LNCAP (cell line): ENCODE results near the gene RAB4B.

ENCODE experiments used
- TF ChIP-seq, protein P1 (sequence below): fragments of 450-650 bp; IDR thresholded peaks from 2 replicates; pipeline ENCODE4 v1.5.1; 2017; ENCODE audit warnings: mild to moderate bottlenecking

RAB4B gene

GRCh38 chr19:40801426-40802299 is 23.6 kb downstream of the RAB4B start:
- TF ChIP-seq, protein P1, sequence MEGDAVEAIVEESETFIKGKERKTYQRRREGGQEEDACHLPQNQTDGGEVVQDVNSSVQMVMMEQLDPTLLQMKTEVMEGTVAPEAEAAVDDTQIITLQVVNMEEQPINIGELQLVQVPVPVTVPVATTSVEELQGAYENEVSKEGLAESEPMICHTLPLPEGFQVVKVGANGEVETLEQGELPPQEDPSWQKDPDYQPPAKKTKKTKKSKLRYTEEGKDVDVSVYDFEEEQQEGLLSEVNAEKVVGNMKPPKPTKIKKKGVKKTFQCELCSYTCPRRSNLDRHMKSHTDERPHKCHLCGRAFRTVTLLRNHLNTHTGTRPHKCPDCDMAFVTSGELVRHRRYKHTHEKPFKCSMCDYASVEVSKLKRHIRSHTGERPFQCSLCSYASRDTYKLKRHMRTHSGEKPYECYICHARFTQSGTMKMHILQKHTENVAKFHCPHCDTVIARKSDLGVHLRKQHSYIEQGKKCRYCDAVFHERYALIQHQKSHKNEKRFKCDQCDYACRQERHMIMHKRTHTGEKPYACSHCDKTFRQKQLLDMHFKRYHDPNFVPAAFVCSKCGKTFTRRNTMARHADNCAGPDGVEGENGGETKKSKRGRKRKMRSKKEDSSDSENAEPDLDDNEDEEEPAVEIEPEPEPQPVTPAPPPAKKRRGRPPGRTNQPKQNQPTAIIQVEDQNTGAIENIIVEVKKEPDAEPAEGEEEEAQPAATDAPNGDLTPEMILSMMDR: no peak

- TF ChIP-seq, protein P1: no peak
Measured at GRCh38 chr19:40802300-40803169, 24.5 kb downstream of the RAB4B start.

GRCh38 chr19:40803170-40803856 is 25.3 kb downstream of the RAB4B start:
- TF ChIP-seq, protein P1: no peak

DNA sequence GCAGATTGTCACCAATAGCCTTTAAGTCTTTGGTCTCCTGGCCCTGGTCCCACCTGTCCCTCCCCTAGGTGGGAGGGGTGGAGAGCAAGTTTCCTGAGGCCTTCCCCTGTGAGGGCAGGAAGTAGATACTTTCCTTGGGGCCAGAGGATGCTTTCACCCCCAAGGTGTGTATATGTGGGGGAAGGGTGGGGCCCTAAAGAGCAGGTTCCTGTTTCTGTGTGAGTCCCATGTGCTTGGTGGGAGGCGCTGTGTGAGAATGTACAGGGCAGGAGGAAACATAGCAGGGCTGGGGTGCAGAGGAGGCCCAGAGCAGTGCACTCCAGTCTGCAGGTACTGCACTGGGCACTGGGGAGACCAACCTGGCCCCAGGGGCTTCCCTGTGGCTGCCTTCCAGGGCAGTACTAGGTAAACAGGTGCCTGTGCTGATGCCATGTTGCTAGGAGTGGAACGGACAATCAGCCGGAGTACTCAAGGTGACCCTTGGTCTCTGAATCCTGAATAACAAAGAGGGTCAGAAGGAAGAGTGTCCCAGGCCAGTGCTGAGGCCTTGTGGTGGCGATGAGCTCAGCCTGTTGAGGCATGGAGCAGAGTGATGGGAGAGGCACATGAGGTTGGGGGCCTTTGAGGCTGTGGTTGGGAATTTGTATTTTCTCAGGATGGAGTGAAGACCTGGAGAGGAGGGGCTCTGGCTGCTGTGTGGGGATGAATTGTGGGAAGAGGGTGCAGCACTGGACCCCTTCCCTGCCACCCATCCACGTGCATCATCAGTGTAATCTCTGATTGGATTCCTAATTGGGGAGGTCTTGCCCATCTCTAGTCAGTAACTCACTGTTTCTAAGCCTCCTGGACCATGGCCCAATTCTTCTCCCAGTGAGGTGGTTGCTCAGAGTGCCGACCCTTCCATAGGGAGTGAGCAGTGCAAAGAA is 26.1 kb downstream of the RAB4B start:
- TF ChIP-seq, protein P1: no peak

DNA sequence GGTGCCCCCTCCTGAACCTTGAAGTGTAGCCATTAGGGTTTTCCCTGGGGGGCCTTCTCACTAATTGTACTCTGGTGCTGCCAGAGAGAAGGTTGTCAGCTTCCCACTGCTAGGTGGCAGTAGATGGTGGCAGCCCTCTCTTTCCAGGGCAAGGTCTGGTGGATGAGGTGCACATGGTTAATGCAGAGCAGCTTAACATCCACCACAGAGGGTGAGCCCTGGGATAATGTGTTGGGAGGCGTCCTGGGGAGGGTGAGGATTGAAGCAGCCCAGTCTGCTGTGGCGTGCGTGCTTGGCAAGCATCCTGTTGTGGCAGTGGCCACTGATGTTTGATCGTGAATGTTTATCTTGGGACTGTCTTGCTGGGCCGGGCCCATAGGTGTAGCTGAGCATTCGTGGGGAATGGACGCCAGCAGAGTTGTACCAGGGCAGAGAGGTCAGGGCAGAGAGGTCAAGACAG is 26.8 kb downstream of the RAB4B start:
- TF ChIP-seq, protein P1: peak; percentile 9; the same call in 1 of the 2 replicates

- TF ChIP-seq, protein P1: no peak
Measured at GRCh38 chr19:40805258-40805868, 27.3 kb downstream of the RAB4B start.
